H1 (cell line): ENCODE data around the gene ANKRD7. TPM values are rescaled to one million over a fixed set of nuclear protein-coding genes. Genes with fewer than 3 reads are reported as not detected.

ENCODE experiments used
- ATF3 ChIP-seq: IDR thresholded peaks from 2 replicates; pipeline ENCODE4 v1.6.1; 2011; ENCODE audit warnings: low read depth, mild to moderate bottlenecking, low read length; ENCODE audit not compliant: insufficient read depth
- BACH1 ChIP-seq: IDR thresholded peaks from 2 replicates; pipeline ENCODE4 v1.6.1; 2012; ENCODE audit warnings: low read length, improper control_type of control experiment
- BCL11A ChIP-seq, 2 experiments: IDR thresholded peaks; one replicate each; pipeline ENCODE4 v1.6.1; 2011; ENCODE audit warnings: low read depth in 2 of 2, low read length in 2 of 2, mild to moderate bottlenecking in 2 of 2
- CBX8 ChIP-seq: fragments of 300-800, 300-1000 bp; sonication (generic); IDR thresholded peaks from 2 replicates; pipeline ENCODE4 v1.7.1; 2016; ENCODE audit warnings: low read depth, low read length, borderline replicate concordance
- CHD2 ChIP-seq: IDR thresholded peaks from 2 replicates; pipeline ENCODE4 v1.6.1; 2012; ENCODE audit warnings: low read length, improper control_type of control experiment
- CTBP2 ChIP-seq: IDR thresholded peaks from 2 replicates; pipeline ENCODE4 v1.7.0; 2011; ENCODE audit warnings: borderline replicate concordance, mild to moderate bottlenecking, moderate library complexity, mixed read lengths, low read length; ENCODE audit not compliant: insufficient read depth, insufficient read length
- EGR1 ChIP-seq: IDR thresholded peaks from 2 replicates; pipeline ENCODE4 v1.6.1; 2011; ENCODE audit warnings: low read depth, low read length, borderline replicate concordance
- GABPA ChIP-seq: IDR thresholded peaks from 2 replicates; pipeline ENCODE4 v1.6.1; 2011; ENCODE audit warnings: mild to moderate bottlenecking, low read length, moderate library complexity, borderline replicate concordance; ENCODE audit not compliant: insufficient read depth
- GTF2F1 ChIP-seq: IDR thresholded peaks from 2 replicates; pipeline ENCODE4 v1.6.1; 2012; ENCODE audit warnings: low read depth, low read length, improper control_type of control experiment, borderline replicate concordance
- MAFK ChIP-seq: IDR thresholded peaks from 2 replicates; pipeline ENCODE4 v1.6.1; 2012; ENCODE audit warnings: low read depth, mild to moderate bottlenecking, improper control_type of control experiment, low read length
- MAX ChIP-seq: IDR thresholded peaks from 2 replicates; pipeline ENCODE4 v1.6.1; 2012; ENCODE audit warnings: inconsistent platforms
- PHF8 ChIP-seq: fragments of 200-600 bp; sonication (generic); conservative IDR thresholded peaks from 2 replicates; pipeline ENCODE4 v1.7.1; 2012; ENCODE audit warnings: low read depth, mild to moderate bottlenecking, inconsistent platforms, low read length, moderate library complexity
- POLR2A ChIP-seq, 2 experiments: IDR thresholded peaks; 1 replicate in 1 of 2; 2 replicates in 1 of 2; pipeline ENCODE4 v1.6.1; 2011; ENCODE audit warnings: low read depth in 2 of 2, low read length in 2 of 2, mild to moderate bottlenecking in 2 of 2; ENCODE audit errors: control extremely low read depth in 1 of 2
- POLR2AphosphoS5 ChIP-seq: IDR thresholded peaks from 2 replicates; pipeline ENCODE4 v1.6.1; 2011; ENCODE audit warnings: low read depth, low read length
- RXRA ChIP-seq: IDR thresholded peaks from 2 replicates; pipeline ENCODE4 v1.6.1; 2011; ENCODE audit warnings: low read depth, mild to moderate bottlenecking, low read length, moderate library complexity; ENCODE audit not compliant: insufficient read depth
- SAP30 ChIP-seq: fragments of 300-600 bp; sonication (generic); IDR thresholded peaks from 2 replicates; pipeline ENCODE4 v1.7.1; 2012; ENCODE audit warnings: low read length, moderate library complexity, mild to moderate bottlenecking, inconsistent platforms; ENCODE audit not compliant: insufficient read depth, insufficient replicate concordance
- SP1 ChIP-seq: IDR thresholded peaks from 2 replicates; pipeline ENCODE4 v1.6.1; 2011; ENCODE audit warnings: low read depth, low read length
- SRF ChIP-seq: IDR thresholded peaks from 2 replicates; pipeline ENCODE4 v1.6.1; 2011; ENCODE audit warnings: mild to moderate bottlenecking, low read depth, low read length, moderate library complexity
- TAF1 ChIP-seq: IDR thresholded peaks from 2 replicates; pipeline ENCODE4 v1.6.1; 2011; ENCODE audit warnings: mild to moderate bottlenecking, low read depth, low read length
- TCF12 ChIP-seq: IDR thresholded peaks from 2 replicates; pipeline ENCODE4 v1.6.1; 2011; ENCODE audit warnings: low read depth, mild to moderate bottlenecking, low read length
- YY1 ChIP-seq: IDR thresholded peaks from 2 replicates; pipeline ENCODE4 v1.6.1; 2011; ENCODE audit warnings: low read depth, mild to moderate bottlenecking, low read length
- ZNF274 ChIP-seq: IDR thresholded peaks from 2 replicates; pipeline ENCODE4 v1.7.0; 2012; ENCODE audit warnings: low read length, borderline replicate concordance; ENCODE audit errors: extremely low read depth
- polyA plus RNA-seq, 7 experiments: library from polyadenylated mRNA; depleted of rRNA in 3 of 7; stranded (reverse) in 5 of 7; unstranded in 2 of 7; fragments of >200 nt in 5 of 7; fragments of 200-250 nt in 2 of 7; gene quantifications; 1 replicate in 5 of 7; 2 replicates in 1 of 7; 4 replicates in 1 of 7; pipeline versions ENCODE4 v1.2.1 to v1.2.3, GENCODE V29; 2011 to 2013; ENCODE audit warnings: missing spikeins in 2 of 7, mixed read lengths in 2 of 7
- total RNA-seq: library from RNA; stranded (reverse); fragmentation: NEBNext Ultra II Directional; extraction: Animal tissue kit (Norgen Biotek cat#: 25700); gene quantifications from 2 replicates; pipeline ENCODE4 v1.2.1, GENCODE V29; 2021

Gene ANKRD7
- total and polyA plus RNA-seq, 2 of the 8 experiments (the other 6 are each of a cell fraction or from before 2014, with no cell fraction given) = not detected

GRCh38 chr7:118183786-118184564, 40.5 kb upstream of the ANKRD7 start, which contains the start of gene LSM8 (continued):
- peak; percentile 20; the same call in 1 of the 2 replicates for TF ChIP-seq YY1
- TF ChIP-seq MAX = peak; percentile 47
- no peak for TF ChIP-seq EGR1
- TF ChIP-seq ZNF274 = no peak
- no peak for TF ChIP-seq BACH1
- TF ChIP-seq TCF12 = no peak
- peak; percentile 73; the same call in 1 of the 2 replicates for TF ChIP-seq POLR2AphosphoS5
- TF ChIP-seq CTBP2 = no peak
- TF ChIP-seq POLR2A (IDR thresholded peaks at IDR 0.05; ENCODE audit: control extremely low read depth in 1 of 2, low read depth in 2 of 2, low read length in 2 of 2) = peak; percentile 49 to 76; a peak in 2 of 3 replicates
- TF ChIP-seq GABPA = no peak
- TF ChIP-seq BCL11A (IDR thresholded peaks at IDR 0.05; ENCODE audit: low read depth in 2 of 2, low read length in 2 of 2) = no peak
- TF ChIP-seq GTF2F1 = no peak; the same call in 1 of the 2 replicates
- peak; percentile 93 for TF ChIP-seq TAF1
- TF ChIP-seq RXRA = no peak
- no peak for TF ChIP-seq SRF
- TF ChIP-seq PHF8 = peak; percentile 87
- no peak for TF ChIP-seq ATF3
- no peak for TF ChIP-seq CBX8
- no peak for TF ChIP-seq MAFK
- TF ChIP-seq SAP30 = peak; percentile 67
- no peak for TF ChIP-seq SP1
- peak; percentile 94 for TF ChIP-seq CHD2
